RWPE1 (cell line): Measurements from ENCODE around the gene MCHR2.

Source experiments
- CTCF ChIA-PET: fragments of 350-600 bp; sonication (Branson Sonifier 250); formaldehyde crosslinking; extraction: SDS; loops from one replicate; lab custom pipeline; 2021; lab: Yijun Ruan, JAX
- POLR2A ChIA-PET: fragments of 400-600 bp; formaldehyde crosslinking; extraction: SDS; loops from one replicate; lab custom pipeline; 2020; ENCODE audit warnings: antibody characterized with exemption; ENCODE audit not compliant: low non-redundant PET; lab: Yijun Ruan, JAX
- DNase-seq: peaks from one replicate; pipeline ENCODE4 v3.0.0; 2012; ENCODE audit warnings: low spot score
- H3K27ac ChIP-seq: fragments of 450-650 bp; 2 replicates; pipeline ENCODE4 v1.5.1; 2017
- TF ChIP-seq, protein P1 (sequence below): fragments of 450-650 bp; conservative IDR thresholded peaks from 2 replicates; pipeline ENCODE4 v1.5.1; 2017; ENCODE audit warnings: low read depth, mild to moderate bottlenecking

Gene MCHR2

GRCh38 chr6:99887066-99887465, 107.0 kb downstream of the MCHR2 start:
- TF ChIP-seq, protein P1, sequence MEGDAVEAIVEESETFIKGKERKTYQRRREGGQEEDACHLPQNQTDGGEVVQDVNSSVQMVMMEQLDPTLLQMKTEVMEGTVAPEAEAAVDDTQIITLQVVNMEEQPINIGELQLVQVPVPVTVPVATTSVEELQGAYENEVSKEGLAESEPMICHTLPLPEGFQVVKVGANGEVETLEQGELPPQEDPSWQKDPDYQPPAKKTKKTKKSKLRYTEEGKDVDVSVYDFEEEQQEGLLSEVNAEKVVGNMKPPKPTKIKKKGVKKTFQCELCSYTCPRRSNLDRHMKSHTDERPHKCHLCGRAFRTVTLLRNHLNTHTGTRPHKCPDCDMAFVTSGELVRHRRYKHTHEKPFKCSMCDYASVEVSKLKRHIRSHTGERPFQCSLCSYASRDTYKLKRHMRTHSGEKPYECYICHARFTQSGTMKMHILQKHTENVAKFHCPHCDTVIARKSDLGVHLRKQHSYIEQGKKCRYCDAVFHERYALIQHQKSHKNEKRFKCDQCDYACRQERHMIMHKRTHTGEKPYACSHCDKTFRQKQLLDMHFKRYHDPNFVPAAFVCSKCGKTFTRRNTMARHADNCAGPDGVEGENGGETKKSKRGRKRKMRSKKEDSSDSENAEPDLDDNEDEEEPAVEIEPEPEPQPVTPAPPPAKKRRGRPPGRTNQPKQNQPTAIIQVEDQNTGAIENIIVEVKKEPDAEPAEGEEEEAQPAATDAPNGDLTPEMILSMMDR: no peak
- POLR2A ChIA-PET: no interaction called here
- CTCF ChIA-PET: interaction anchor here (0.5 kb wide), 1 partner anchor 73 kb away, joined by 3 read pairs; no protein-coding TSS in a partner anchor
- DNase-seq: no peak
- H3K27ac ChIP-seq: no peak overlapping the region

DNA sequence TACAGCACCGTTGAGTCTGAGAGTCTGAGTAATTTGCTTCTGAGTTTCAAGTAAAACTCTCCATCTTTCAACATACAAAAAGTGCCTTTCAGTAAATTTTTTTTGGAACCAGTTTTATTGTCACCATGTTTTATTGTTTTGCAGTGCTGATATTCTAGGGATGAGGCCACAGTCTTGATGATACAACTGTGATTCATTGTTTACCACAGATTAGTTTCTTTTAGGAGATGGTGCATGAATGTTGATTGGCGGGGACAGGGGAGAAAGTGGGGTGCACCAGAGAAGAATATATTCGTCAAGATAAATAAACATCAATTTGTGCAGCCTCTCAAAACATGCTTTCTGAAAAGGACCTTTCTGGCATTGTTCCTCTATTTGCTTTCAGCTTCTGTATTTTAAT, 109.0 kb downstream of the MCHR2 start:
- ChIA-PET POLR2A (no interaction called here), CTCF (interaction anchor here (0.8 kb wide), 1 partner anchor 17 kb away, joined by 3 read pairs; no protein-coding TSS in a partner anchor)
- TF ChIP-seq, protein P1: no peak
- H3K27ac ChIP-seq: no peak overlapping the region
- DNase-seq: no peak

DNA sequence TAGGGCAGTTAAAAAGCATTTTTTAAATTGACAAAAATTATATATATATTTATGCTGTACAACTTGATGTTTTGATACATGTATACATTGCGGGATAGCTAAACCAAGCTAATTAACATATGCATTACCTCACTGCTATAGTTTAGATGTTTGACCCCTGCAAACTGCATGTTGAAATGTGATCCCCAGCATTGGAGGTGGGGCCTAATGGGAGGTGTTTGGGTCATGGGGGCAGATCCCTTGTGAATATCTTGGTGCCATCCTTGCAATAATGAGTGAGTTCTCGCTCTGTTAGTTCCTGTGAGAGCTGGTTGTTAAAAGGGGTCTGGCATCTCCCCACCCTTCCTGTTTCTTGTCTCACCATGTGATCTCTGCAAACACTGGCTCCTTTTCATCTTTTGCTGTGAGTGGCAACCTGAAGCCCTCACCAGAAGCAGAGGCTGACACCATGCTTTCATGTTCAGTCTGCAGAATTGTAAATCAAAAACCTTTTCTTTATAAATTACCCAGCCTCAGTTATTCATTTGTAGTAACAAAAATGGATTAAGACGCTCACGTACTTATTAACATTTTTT, 111.8 kb downstream of the MCHR2 start:
- TF ChIP-seq, protein P1: no peak
- ChIA-PET CTCF (interaction anchor here (1.1 kb wide), 1 partner anchor 14 kb away, joined by 3 read pairs; no protein-coding TSS in a partner anchor), POLR2A (no interaction called here)
- H3K27ac ChIP-seq: no peak overlapping the region
- DNase-seq: no peak

DNA sequence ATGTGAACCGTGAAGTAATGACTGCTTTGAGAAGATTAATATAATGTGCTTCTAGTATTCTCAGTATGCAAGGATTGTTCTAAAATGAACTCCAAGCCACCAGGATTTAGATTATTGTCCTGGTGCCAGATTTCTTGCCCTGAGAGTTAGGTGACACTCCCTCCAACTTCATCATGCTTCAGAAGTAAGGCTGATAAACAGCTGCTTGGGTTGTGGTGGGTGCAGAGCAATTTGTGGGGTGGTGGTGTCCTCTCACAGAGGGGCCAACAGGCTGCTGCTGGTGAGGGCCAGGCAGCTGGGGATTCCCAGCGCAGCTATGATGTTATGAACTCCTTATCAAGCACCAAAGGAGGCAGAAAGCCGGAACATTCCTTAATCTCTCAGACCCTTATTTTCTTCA, 114.6 kb downstream of the MCHR2 start:
- H3K27ac ChIP-seq: no peak overlapping the region
- ChIA-PET CTCF (no interaction called here), POLR2A (no interaction called here)
- no peak for DNase-seq
- TF ChIP-seq, protein P1: no peak

- no peak for DNase-seq
- no peak overlapping the region for H3K27ac ChIP-seq
- CTCF ChIA-PET: interaction anchor here (1.4 kb wide), 1 partner anchor 30 kb away, joined by 3 read pairs; no protein-coding TSS in a partner anchor
- TF ChIP-seq, protein P1: no peak
- POLR2A ChIA-PET: no interaction called here
These were observed 119.0 kb downstream of the MCHR2 start for GRCh38 chr6:99875068-99875467.

DNA sequence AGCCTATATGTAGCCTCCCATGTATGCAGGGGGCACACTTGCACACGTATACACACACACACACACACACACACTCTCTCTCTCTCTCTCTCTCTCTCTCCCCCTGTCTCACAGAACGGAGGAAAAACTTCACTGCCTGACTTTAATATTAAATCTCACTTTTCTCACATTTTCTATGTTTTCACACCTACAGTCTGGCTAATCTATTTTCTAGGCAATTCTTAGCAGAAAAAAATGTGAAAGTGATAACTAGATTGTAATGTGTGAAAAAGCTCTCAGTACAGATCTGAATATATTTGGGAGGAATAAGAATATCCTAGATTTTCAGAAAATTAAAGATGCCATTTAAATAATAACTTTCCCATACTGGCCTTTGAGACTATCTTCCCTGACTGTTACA, 120.9 kb downstream of the MCHR2 start:
- no peak overlapping the region for H3K27ac ChIP-seq
- POLR2A ChIA-PET: no interaction called here
- DNase-seq: no peak
- TF ChIP-seq, protein P1: no peak
- CTCF ChIA-PET: no interaction called here
